Activated CD4-positive, CD25-positive, alpha-beta regulatory T cell treated with anti-CD3 and anti-CD28 coated beads, Interleukin-2, amount 50 U/mL, for 16 hours (primary cell): ENCODE data around the gene BCAS1.

Source experiments
- DNase-seq: peaks from one replicate; pipeline ENCODE4 v3.0.0-alpha.2; 2020; ENCODE audit warnings: low read depth, low spot score

The BCAS1 gene, protein sequence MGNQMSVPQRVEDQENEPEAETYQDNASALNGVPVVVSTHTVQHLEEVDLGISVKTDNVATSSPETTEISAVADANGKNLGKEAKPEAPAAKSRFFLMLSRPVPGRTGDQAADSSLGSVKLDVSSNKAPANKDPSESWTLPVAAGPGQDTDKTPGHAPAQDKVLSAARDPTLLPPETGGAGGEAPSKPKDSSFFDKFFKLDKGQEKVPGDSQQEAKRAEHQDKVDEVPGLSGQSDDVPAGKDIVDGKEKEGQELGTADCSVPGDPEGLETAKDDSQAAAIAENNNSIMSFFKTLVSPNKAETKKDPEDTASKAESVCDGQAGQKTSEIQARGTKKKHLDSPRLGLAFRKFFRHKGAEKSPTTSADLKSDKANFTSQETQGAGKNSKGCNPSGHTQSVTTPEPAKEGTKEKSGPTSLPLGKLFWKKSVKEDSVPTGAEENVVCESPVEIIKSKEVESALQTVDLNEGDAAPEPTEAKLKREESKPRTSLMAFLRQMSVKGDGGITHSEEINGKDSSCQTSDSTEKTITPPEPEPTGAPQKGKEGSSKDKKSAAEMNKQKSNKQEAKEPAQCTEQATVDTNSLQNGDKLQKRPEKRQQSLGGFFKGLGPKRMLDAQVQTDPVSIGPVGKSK

DNA sequence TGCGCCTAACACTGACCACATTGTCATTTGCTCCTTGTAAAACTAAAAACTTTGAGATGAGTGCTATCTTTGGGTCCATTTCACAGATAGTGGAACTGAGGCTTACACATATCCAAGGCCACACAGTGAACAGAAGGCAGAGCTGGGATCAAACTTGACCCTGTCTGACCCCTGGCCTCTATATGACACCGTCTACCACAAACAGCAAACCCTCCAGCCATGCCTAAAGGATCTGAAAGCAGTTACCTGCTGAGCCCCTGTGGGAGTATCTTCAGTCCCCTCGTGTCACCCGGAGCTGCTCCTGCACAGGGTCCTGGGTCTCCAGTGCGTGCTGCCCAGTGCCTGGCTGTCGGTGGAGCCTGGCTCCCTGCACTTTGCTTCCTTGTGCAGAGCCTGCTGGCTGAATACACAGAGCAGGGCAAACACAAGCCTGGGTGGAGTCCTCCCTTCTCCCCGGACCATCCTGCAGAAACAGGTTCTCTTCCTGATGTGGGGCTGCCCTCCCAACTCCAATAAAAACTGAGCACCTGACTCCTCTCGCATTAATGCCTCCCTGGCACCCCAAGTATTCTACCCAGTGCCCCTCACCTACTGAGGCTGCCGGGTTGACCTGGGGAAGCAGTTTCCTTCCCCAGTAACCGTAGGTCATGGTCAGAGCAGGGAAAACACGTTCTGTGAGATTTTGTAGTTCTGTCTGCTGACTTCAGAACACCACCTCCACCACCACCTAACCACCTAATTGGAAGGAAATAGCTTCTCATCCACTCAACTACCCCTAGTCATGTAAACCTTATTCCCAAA lies at the start of gene BCAS1:
TSS of gene BCAS1 (minus strand) at position 408 of the 801 bp plus-strand sequence. CDS start 11,876 bp downstream, outside the sequence.
- no peak for DNase-seq

DNA sequence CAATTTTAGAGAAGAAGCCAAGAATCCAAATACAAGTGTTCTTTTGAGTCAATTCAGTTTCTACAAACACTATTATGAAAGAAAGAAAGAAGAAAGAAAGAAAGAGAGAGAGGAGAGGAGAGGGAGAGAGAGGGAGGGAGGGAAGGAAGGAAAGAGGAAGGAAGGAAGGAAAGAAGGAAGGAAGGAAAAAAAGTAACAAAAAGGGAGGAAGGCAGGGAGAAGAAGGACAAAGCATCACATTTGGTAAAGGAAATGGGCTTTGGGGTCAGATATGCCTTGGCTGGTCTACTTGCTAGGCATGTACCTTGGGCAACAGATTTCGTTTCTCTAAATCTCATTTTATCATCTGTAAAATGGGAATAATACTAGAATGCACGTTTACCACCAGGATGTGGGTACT lies 49.4 kb upstream of the BCAS1 start:
- no peak for DNase-seq

DNA sequence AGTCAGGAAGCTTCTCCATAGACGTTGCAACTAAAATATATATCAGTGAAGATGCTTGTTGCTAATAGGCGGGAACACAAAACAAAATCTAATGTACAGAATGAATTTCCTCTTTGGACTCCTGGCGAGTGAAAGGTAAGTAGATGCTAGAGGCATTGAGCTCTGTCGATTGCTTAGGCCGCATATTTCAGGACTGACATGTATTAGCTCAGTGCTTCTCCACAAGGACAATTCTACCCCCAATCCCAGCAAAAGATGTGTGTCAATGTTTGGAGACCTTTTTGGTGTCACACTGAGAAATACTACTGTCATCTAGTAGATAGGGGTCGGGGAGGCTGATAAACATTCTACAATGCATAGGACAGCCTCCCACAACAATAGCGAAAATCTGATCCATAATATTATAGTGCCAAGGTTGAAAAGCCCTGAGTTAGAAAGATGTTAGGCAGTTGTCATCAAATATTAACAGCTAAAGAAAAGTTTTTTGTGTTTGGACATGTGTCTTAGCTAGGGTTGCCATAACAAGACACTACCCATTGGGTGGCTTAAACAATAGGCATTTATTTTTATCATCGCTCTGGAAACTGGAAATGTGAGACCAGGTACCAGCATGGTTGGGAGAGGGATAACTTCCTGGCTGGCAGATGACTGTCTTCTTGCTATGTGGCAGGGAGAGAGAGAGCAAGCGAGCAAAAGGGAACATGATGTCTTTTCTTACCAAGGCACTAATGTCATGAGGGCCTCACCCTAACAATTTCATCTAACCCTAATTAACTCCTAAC lies 48.0 kb upstream of the BCAS1 start:
- no peak for DNase-seq

DNA sequence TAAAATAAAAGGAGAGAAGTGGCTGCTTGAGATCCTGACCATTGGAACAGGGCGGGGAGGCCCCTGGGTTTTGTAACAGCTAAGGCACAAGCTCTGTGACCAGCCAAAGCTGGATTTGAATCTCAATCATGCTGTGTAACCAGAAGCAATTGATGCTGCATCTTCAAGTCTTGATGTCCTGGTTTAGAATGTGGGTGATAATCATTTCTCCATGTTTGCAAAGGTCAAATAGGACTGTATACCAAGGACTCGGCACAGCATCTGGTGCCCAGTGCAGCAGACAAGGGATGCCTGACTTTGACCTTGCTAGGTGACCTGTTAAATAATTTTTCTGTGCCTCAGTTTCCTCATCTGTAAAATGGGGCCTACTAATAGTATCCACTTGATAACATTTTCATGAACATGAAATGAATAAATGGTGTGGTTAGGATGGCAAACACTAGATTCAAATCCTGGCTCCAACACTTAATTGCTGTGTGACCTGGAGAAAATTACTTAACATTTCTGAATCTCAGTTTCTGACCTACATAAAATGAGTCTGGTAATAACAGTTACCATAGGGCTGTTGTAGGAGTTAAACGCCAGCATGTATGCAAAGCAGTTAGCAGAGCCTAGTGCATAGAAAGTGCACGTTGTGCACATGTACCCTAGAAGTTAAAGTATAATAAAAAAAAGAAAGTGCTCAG lies 46.3 kb upstream of the BCAS1 start:
- DNase-seq, result no peak

DNA sequence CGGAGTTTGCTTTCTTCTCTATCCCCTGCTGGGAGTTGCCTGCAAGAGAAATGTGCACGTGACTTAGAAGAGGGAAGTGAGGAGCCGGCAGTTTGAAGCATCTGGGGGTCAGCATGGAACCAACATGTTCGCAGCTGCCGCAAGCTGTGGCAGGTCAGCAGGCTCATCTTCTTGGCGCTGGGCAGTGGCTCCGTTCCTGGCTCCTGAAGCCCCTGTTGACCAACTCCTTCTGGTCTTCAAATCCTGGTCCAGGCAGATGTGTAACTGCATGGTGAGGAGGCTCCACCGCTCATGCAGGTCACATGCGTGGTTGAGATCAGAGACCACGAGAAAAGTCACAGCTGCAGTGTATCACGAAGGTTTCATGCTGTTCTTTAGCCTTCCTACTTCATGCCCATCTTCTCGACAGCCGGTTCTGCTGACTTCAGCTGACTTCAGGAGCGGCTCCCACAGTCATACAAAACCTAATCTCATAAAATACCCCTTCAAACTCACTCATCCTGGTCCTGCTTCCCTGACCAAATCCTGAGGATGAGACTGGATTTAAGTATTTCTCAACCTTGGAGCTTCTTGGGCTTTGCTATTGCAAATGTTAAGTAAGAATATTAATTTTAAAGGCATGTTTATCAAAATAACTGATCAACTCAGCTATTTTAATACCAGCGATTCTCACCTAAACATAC lies 44.9 kb upstream of the BCAS1 start:
- no peak for DNase-seq

DNA sequence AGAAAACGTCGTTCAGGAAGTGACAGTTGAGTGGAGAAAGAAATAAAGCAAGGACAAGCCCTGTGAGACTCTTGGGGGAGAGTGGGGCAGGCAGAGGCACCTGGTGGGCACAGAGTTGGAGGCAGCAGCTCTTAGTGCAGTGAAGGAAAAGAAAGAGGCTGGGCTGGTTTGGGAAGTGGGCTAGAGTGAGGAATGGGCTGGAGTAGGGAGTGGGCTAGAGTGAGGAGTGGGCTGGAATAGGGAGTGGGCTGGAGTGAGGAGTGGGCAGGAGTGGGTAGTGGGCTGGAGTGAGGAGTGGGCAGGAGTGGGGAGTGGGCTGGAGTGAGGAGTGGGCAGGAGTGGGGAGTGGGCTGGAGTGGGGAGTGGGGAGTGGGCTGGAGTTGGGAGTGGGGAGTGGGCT lies 43.7 kb upstream of the BCAS1 start:
- no peak for DNase-seq

DNA sequence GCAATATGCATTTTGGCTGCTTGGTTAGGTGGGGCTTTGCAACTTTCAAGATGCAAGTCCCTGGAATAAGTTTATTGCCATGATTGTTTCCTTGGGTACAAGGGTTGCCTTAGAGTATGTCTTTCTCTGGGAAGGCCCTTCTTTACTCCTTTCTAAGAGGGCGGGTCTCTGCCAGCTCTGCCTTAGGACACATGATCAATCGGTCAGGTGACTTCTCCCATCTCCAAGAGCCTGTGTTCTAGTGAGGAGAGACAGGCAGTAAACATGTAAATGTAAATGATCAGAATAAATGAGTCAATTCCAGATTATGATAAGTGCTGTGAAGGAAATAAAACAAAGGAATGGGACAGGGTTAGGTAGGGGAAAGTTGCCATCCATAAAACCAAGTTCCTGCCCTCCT lies 43.2 kb upstream of the BCAS1 start:
- DNase-seq, result no peak

DNA sequence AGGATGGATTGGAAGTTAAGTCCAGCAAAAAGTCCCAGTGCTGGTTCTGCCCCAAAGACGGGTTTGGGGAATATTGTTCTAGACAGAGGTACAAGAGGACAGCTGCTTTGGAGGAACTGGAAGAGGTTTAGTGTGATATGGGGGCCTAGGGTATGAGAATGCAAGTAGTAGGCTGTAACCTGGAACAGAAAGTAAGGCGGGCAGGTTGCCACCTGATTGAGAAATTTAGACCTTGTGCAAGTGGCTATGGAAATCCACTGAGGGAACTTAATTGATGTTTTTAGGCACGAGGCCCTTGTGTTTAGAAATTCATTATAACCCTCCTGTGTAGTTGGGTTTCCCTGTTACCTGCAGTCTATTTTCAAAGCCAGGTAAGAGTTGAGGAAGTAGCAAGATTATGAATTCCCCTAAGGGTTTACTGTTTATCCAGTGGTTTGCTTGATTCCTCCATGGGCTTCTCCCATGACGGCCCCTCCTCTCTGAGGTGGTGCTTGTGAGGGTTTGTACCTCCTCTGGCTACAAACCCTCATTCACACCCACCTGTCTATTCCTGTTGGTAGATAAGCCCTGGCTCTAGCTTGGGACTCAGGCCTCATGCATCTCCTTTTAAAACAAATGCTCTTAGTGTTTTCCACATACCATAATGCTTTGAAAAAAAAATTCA lies 42.0 kb upstream of the BCAS1 start:
- DNase-seq, result no peak

DNA sequence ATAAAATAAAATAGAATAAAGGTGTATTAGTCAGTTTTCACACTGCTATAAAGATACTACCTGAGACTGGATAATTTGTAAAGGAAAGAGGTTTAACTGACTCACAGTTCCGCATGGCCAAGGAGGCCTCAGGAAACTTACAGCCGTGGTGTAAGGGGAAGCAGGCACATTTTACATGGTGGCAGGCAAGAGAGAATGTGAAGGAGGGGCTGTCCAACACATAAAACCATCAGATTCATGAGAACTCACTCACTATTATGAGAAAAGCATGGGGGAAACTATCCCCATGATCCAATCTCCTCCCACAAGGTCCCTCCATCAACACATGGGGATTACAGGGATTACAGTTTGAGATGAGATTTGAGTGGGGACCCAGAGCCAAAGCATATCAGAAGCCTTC lies 41.1 kb upstream of the BCAS1 start:
- no peak for DNase-seq

DNA sequence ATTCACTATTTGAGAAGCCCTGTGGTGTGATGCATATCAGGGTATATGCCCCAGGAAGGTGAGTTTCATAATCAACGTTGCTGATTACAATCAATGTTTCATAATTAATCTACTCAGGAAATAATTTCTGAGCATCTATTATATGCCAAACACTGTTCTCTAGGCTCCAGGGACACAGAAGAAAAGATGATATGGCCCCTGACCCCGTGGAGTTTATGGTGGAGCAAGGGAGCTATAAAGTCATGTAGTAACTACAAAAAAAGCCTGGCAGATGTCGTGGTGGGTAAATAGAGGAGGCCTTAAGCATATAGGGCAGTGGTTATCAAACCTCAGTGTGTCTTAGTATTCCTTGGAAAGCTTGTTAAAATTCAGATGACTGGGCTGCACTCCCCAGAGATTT lies 40.1 kb upstream of the BCAS1 start:
- no peak for DNase-seq

DNA sequence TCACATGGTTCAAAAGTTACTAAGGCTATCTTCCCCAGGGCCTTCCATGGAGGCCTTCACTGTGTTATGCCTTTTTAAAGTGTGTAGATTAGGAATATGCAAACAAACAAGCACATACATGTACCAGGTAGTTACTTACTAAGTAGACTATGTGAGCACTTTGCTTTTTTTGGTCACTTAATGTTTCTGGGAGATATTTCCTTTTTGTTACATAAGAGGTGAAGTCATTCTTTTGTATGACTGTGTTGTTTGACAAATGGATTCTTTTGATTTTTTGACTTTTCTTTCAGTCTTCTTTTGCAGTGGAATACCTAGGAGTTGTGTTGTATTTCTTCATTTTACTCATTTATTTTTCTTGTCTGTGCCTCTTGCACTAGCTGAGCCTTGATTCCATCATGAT lies 39.6 kb upstream of the BCAS1 start:
- no peak for DNase-seq

DNA sequence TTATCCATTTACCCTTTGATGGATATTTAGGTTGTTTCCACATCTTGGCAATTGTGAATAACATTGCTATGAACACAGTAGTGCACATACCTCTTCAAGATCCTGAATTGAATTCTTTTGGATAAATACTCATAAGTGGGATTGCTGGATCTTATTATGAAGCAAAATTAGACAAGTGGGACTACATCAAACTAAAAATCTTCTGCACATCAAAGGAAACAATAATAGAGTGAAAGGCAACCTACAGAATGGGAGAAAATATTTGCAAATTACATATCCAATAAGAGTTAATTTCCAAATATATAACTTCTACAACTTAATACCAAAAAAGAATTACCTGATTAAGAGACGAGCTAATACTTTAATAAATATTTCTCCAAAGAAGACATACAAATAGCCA lies 38.4 kb upstream of the BCAS1 start:
- no peak for DNase-seq

DNA sequence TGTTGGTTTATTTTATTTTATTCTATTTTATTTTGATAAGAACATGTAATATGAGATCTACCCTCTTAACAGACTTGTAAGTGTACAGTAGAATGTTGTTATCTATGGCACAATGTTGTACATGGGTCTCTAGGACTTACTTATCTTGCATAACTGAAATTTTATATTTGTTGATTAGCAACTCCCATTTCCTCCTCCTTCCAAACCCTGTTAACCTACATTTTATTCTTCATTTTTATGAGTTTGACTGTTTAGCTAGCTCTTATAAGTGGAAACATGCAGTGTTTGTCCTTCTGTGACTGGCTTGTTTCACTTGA lies 37.9 kb upstream of the BCAS1 start:
- DNase-seq, result no peak

DNA sequence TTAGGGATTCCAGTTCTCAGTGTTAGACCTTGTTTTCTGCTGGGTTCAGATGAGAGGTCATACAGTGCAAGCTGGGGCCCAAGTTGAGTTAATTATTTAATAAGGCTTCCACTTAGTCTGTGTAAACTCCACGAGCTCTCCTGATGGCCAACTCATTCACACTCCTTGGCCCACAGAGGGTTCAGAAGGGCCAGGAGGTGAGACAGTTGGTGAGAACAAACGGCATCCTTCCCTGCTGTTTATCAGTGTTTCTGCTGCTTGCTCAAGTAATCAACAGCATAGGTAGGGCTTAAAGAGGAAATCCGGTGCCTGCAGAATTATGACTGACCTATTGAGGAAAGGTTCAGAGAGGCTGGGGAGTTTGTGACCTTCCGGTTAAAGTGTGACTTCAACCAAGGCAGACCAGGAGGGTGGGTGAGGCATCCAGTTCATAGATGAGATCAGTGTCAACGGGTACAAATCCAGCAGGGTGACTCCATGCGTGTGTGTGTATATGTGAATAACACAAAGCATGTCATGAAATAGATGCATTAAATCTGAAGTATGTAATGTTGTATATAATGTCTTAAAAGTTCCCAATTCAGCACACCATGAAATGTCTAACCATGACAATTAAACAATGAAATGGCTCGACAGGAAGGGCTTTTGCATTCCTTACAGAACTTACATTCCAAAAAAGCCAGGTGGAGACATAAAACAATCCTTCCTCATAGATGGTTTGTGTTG lies 37.4 kb upstream of the BCAS1 start:
- DNase-seq, result no peak

DNA sequence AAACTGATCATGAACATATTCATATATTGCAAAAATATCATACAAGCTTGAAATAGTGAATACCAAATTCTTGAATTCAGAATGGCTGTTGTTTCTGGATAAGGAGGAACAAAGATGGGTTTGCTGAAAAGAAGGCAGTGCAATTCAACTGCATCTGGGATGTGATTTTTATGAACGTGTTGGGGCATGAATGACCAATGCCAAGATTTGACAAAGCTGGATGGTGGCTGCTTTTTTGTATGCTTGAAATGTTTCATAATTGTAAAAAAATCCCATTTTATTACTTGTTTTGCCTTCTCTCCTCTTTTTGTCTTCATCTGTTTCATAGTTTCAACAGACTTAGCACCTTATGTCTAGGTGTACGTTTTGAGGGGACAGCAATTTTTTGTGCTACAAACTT lies 36.8 kb upstream of the BCAS1 start:
- DNase-seq, result no peak

DNA sequence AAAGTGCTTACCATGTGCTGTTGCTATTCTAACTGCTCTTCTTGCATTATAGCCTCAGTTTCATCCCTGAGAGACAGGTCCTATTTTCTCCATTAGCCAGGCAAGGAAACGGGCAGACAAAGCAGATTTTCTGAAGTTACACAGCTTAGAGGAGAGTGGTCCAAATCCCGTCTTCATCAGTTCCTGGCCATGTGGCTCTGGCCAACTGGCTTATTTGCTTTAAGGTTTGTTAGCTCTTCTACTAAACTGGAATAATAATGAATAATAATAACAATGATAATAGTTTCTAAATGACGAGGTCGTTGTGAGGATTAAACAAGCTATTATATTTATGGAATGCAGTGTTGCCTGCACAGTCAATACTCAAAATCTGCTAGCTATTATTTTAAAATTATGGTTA lies 35.8 kb upstream of the BCAS1 start:
- no peak for DNase-seq

DNA sequence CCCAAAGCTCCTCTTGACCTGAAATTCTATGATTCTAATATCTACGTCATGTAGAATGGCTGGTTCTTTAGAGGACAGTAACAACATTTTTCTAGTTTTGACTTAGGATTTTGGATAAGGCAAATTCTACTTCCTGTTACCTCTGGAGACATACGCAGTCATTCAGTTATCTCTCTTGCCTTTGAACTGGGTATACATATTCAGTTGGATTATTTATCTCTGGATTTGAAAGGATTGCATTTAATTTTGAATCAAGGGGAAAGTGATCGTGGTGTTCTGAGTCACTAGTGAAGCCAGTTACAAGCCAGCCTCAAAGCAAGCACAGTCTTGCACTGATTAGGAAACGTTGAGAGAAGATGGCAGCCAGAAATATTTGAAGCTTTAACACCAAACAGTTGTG lies 35.3 kb upstream of the BCAS1 start:
- DNase-seq, result no peak

DNA sequence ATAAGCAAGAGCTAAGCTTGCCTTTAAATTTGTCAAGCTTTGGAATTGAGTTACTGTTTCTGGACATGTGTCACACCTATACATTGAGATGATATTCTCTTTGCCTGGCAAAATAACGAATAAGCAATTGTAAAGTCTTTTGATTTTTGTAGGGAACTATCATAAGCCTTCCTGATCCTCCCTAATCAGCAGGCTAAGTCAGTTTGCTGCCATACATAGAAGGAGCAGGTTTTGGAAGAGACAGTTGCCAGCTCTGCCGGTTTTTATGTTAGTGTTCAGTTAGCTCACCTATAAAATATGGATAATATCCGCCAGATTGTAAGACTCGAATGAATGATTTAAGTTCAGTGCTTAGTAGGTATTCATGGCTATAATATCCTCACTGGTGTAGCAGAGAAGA lies 34.4 kb upstream of the BCAS1 start:
- DNase-seq, result no peak

DNA sequence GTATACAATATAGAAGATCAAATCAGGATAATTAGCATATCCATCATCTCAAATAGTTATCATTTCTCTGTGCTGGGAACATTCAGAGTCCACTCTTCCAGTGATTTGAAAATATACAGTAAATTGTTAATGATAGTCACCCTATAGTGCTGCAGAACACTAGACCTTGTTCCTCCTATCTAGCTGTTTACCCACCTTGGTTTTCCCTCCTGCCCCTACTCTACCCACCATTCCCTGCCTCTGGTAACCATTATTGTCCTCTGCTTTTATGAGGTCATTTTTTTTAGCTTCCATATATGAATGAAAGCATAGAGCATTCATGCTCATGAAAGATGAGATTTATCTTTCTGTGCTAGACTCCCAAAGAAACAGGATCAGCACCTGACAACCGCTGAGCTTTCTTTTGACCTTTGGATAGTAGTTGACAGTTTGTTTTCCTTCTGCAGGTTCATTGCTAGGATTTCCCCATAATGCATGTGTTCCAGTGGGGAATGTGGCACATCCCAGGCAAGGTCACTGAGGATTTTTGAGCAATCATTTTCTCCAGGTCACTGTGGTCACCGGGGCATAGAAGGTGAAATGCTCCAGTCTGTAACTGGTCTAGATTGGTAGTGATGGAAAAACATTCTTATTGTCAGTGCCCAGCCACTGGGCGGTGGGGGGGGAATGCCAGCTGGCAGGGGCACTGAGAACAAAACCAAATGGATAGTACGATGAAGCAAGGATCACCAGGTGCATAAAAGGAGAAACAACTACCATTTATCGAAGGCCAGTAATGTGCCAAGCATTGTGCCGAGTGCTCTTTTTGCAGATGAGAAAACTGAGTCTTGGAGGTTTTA lies 33.6 kb upstream of the BCAS1 start:
- no peak for DNase-seq
